Measurements from ENCODE around the gene GNAT2.

- TF ChIP-seq POLR2A (IDR thresholded peaks at IDR 0.05; ENCODE audit: low read depth, low read length) (no peak), SPI1 (IDR thresholded peaks at IDR 0.05; ENCODE audit: low read depth, low read length) (no peak), POU2F2 (IDR thresholded peaks at IDR 0.05; ENCODE audit: low read depth, low read length) (no peak), POLR2AphosphoS5 (IDR thresholded peaks at IDR 0.05; ENCODE audit: low read depth, low read length) (no peak)
Observed at GRCh38 chr1:109659145-109659544, 39.7 kb upstream of the GNAT2 start.
